SK-N-SH treated with all-trans-retinoic acid at 6 μM for 48 hours (cell line): ENCODE measurements around the gene ARHGEF40.

Experiments used
- ARNTL ChIP-seq: fragments of 450-650 bp; formaldehyde crosslinking; IDR thresholded peaks from 2 replicates; pipeline ENCODE4 v1.5.0; 2020; ENCODE audit warnings: low read depth, mild to moderate bottlenecking, moderate library complexity, borderline replicate concordance
- CSDC2 ChIP-seq: fragments of 250-450 bp; sonication (Bioruptor Pico); IDR thresholded peaks from 2 replicates; pipeline ENCODE4 v1.5.0; 2020; ENCODE audit warnings: mild to moderate bottlenecking, moderate library complexity
- GLIS3 ChIP-seq: fragments of 250-450 bp; sonication (Bioruptor Pico); IDR thresholded peaks from 2 replicates; pipeline ENCODE4 v1.5.0; 2020; ENCODE audit warnings: mild to moderate bottlenecking, moderate library complexity
- ISL1 ChIP-seq: fragments of 250-450 bp; sonication (Bioruptor Pico); IDR thresholded peaks from 2 replicates; pipeline ENCODE4 v2.1.2; 2022; ENCODE audit warnings: mild to moderate bottlenecking, moderate library complexity
- PATZ1 ChIP-seq: fragments of 250-450 bp; sonication (Bioruptor Pico); IDR thresholded peaks from 2 replicates; pipeline ENCODE4 v1.8.0; 2020; ENCODE audit warnings: mild to moderate bottlenecking, moderate library complexity, borderline replicate concordance
- TOX ChIP-seq: fragments of 250-450 bp; sonication (Bioruptor Pico); IDR thresholded peaks from 2 replicates; pipeline ENCODE4 v1.8.0; 2021; ENCODE audit warnings: mild to moderate bottlenecking, moderate library complexity, borderline replicate concordance
- ZC3H10 ChIP-seq: fragments of 250-450 bp; sonication (Bioruptor Pico); IDR thresholded peaks from 2 replicates; pipeline ENCODE4 v1.5.1; 2021; ENCODE audit warnings: mild to moderate bottlenecking, moderate library complexity
- ZNF70 ChIP-seq: fragments of 450-650 bp; formaldehyde crosslinking; IDR thresholded peaks from 2 replicates; pipeline ENCODE4 v1.5.0; 2020; ENCODE audit warnings: mild to moderate bottlenecking, moderate library complexity
- ZNF8 ChIP-seq: fragments of 450-650 bp; formaldehyde crosslinking; IDR thresholded peaks from 2 replicates; pipeline ENCODE4 v1.5.0; 2020; ENCODE audit warnings: mild to moderate bottlenecking, moderate library complexity

GRCh38 chr14:21108791-21109190 is 38.7 kb downstream of the ARHGEF40 start:
- TF ChIP-seq ISL1 (CRISPR knock-in tag) (no peak), PATZ1 (no peak), TOX (CRISPR knock-in tag) (no peak), GLIS3 (CRISPR knock-in tag) (no peak), CSDC2 (CRISPR knock-in tag) (no peak), ZNF8 (CRISPR knock-in tag) (no peak), ZC3H10 (no peak), ZNF70 (no peak), ARNTL (CRISPR knock-in tag) (no peak)
